Stomach smooth muscle (tissue), 2 donors: ENCODE data around the gene CRPPA.
"Not testable (repeated sequence)": the region's sequence is repeated elsewhere in the genome, so short reads cannot be mapped to it uniquely, and the experiment has no call there.

Source experiments
- H3K27ac ChIP-seq: one replicate; pipeline ENCODE4 v1.7.0; 2013; ENCODE audit warnings: mild to moderate bottlenecking, low read length, inconsistent platforms
- H3K27me3 ChIP-seq, 2 donors: one replicate each; pipeline ENCODE4 v1.7.0; 2013; ENCODE audit warnings: low read length in 2 of 2; ENCODE audit not compliant: insufficient read depth in 2 of 2, control insufficient read depth in 1 of 2
- H3K36me3 ChIP-seq, 2 donors: one replicate each; pipeline ENCODE4 v1.7.0; 2013; ENCODE audit warnings: low read length in 2 of 2; ENCODE audit not compliant: control insufficient read depth in 2 of 2, insufficient read depth in 2 of 2
- H3K4me1 ChIP-seq: one replicate; pipeline ENCODE4 v1.7.0; 2013; ENCODE audit warnings: low read length; ENCODE audit not compliant: control insufficient read depth, insufficient read depth
- H3K4me3 ChIP-seq, 2 donors: one replicate each; pipeline ENCODE4 v1.7.0; 2013; ENCODE audit warnings: low read length in 2 of 2
- H3K9ac ChIP-seq, 2 donors: one replicate each; pipeline ENCODE4 v1.7.0; 2013; ENCODE audit warnings: low read length in 2 of 2, mild to moderate bottlenecking in 1 of 2
- H3K9me3 ChIP-seq, 2 donors: one replicate each; pipeline ENCODE4 v1.7.0; 2013; ENCODE audit warnings: low read length in 2 of 2; ENCODE audit not compliant: control insufficient read depth in 2 of 2
- donor health status: healthy.
- donor health status: Pancreatic carcinoma.

Gene CRPPA

DNA sequence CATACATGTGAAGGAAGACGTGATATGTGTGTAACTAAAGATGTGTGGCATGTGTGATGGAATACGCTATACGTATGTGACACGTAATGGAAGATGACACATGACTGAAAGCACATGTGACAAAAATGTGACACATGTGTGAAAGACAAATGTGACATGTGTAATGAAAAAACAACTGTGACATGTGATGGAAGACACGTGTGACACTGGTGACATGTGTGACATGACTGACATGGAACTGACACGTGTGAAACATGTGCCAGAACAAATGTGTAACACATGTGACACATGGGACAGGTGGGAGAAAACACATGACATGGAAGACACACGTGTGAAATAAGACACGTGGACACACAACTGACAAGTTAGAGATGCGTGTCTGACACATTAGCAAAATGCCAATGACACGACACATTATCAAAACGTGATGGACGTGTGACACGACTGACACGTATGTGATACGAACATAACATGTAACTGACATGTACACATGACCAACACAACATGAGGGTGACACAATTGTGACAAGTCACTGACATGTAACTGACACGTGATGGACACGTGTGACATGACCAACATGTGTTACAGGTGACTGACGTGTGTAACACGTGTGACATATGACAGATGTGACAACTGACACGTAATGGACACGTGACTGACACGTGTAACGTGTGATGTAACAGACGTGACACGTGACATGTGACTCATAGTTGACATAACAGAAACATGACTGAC, 24.4 kb downstream of the CRPPA start:
- no peaks in the 10 kb centered on the region for H3K4me1 ChIP-seq
- peaks cover 0 to 5% of the 10 kb centered on the region in 2 donors for H3K36me3 ChIP-seq
- H3K9ac ChIP-seq = no peak overlapping the region
- H3K9me3 ChIP-seq = peaks cover 3 to 16% of the 10 kb centered on the region in 2 donors
- no peak overlapping the region for H3K4me3 ChIP-seq
- H3K27ac ChIP-seq = no peak overlapping the region
- no peaks in the 10 kb centered on the region for H3K27me3 ChIP-seq

DNA sequence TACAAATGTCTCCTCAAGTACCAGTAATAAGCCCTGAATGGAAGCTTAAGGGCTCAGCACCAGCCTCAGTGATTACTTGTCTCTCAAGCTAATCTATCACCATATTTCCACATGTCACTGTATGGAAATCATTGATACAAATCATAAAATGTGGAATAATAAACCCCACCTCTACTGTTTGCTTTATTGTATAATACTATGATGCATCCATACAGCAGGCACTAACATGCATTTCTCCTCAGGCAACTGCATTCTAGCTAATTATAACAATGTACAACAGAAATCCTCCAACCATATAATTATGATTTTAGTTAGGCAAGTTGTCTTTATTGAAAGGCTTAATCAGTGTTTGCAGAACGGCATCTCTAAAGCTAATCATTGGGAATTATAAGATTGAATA, 26.2 kb downstream of the CRPPA start:
- Histone ChIP-seq H3K4me1 (no peaks in the 10 kb centered on the region), H3K27me3 (no peaks in the 10 kb centered on the region), H3K9me3 (peaks cover 3 to 10% of the 10 kb centered on the region in 2 donors), H3K4me3 (no peak overlapping the region), H3K36me3 (peaks cover 0 to 5% of the 10 kb centered on the region in 2 donors), H3K27ac (no peak overlapping the region), H3K9ac (no peak overlapping the region)

DNA sequence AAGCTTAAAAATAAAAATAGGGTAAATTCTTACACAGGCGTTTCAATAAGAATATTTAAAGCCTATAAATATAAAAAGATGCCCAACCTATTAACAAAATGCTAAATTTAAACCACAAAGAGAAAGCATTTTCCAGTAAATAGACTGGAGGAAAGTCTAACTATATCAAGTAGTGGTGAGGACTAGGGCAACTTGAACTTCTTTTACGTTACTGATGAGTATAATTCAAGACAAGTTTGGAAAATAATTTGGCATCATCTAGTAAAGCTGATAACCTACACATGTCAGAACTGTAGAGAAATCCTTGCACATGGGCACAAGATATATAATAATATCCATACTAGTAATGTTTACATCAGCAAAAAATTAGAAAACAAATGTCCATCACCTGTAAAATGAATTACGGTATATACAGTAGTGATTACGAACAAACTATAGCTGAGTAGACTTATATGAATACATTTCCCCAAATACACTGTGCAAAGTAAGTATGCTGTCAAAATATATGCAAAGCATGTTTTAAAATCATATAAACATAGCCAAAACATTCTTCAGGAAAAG, 27.4 kb downstream of the CRPPA start:
- Histone ChIP-seq H3K9ac (no peak overlapping the region), H3K4me3 (no peak overlapping the region), H3K9me3 (peaks cover 0 to 3% of the 10 kb centered on the region in 2 donors), H3K27me3 (no peaks in the 10 kb centered on the region), H3K27ac (no peak overlapping the region), H3K36me3 (no peaks in the 10 kb centered on the region), H3K4me1 (no peaks in the 10 kb centered on the region)

DNA sequence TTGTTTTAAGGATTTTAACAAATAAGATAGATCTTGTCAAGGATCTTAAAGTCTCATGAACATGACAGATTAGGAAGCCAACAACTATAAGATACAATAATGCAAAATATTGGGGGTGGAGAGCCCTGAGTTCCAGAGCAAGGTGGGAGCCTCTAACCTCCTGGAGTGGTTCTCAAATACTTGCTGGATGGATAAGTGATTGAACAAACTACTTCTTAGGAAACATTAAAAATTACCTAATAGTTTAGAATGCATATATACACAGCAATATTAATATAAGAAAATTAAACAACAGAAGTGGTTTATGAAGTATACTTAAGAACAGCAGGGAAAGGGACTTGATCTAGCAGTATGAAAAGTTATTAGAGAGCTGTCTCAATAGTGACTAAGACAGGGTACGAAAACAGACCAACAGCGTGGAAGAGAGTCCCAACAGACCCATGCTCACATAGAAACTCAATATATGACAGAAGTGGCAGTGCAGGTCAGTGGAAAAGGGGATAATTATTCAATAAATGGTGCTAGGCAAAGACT, 28.3 kb downstream of the CRPPA start:
- Histone ChIP-seq H3K27me3 (no peaks in the 10 kb centered on the region), H3K4me1 (no peaks in the 10 kb centered on the region), H3K27ac (no peak overlapping the region), H3K9me3 (peaks cover under 1% of the 10 kb centered on the region in 2 donors), H3K4me3 (no peak overlapping the region), H3K9ac (no peak overlapping the region), H3K36me3 (no peaks in the 10 kb centered on the region)

DNA sequence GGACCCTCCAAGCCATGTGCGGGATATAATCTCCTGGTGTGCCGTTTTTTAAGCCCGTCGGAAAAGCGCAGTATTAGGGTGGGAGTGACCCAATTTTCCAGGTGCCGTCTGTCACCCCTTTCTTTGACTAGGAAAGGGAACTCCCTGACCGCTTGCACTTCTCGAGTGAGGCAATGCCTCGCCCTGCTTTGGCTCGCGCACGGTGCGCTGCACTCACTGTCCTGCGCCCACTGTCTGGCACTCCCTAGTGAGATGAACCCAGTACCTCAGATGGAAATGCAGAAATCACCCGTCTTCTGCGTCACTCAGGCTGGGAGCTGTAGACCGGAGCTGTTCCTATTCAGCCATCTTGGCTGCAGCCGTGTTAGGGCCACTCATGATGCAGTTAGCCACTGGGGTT, 37.6 kb downstream of the CRPPA start:
- not testable (repeated sequence) for H3K27ac ChIP-seq, H3K9me3 ChIP-seq, H3K36me3 ChIP-seq, H3K9ac ChIP-seq, H3K4me1 ChIP-seq, H3K4me3 ChIP-seq, H3K27me3 ChIP-seq

DNA sequence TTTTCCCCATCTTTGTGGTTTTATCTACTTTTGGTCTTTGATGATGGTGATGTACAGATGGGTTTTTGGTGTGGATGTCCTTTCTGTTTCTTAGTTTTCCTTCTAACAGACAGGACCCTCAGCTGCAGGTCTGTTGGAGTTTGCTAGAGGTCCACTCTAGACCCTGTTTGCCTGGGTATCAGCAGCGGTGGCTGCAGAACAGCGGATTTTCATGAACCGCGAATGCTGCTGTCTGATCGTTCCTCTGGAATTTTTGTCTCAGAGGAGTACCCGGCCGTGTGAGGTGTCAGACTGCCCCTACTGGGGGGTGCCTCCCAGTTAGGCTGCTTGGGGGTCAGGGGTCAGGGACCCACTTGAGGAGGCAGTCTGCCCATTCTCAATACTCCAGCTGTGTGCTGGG, 38.2 kb downstream of the CRPPA start:
- not testable (repeated sequence) for H3K9me3 ChIP-seq, H3K9ac ChIP-seq, H3K4me3 ChIP-seq, H3K27me3 ChIP-seq, H3K27ac ChIP-seq, H3K36me3 ChIP-seq, H3K4me1 ChIP-seq
